ENCODE results near the gene CALML6. TPM values are rescaled to one million over a fixed set of nuclear protein-coding genes. Genes with fewer than 3 reads are reported as not detected.

CALML6 gene
- total and polyA plus RNA-seq, 2 of the 4 experiments (the other 2 are of a cell fraction): 0.91 TPM; not detected in 1

DNA sequence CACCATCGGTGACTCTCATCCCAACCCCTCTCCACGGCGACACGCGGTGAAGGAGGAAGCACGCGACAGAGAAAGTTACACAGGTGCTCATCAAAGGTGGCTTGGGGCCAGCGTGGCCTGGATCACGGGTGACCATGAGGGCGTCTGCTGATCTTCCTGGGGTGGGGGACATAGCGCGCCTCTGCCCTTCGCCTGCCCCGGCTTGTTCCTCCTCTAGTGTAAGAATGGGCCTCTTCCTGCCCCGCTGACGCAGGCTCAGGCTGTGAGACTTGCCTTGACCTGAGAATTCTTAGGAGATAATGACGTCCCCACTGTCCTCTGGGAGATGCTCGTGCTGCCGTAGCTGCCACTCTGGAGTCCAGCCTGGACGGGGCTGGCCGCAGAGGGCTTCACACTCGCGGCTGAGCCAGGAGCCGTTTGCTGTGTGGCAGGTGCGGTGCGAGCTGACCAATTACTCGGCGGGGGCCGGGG is 43.0 kb downstream of the CALML6 start:
- no TSS peak for BruUV-seq (replicated peaks)
- no peak for DNase-seq
- CTCF ChIA-PET: interaction anchor here (0.5 kb wide), 1 partner anchor 37 kb away, joined by 3 read pairs; no protein-coding TSS in a partner anchor

More for the DNA sequence above, 43.0 kb downstream of the CALML6 start:
- Histone ChIP-seq H2BK20ac (ENCODE audit: low read depth, low read length) (no peak overlapping the region), H3K4ac (ENCODE audit: low read depth, low read length) (no peak overlapping the region), H3K27ac (ENCODE audit: insufficient read depth, low read length) (no peak overlapping the region), H4K8ac (ENCODE audit: low read depth in 2 of 2, low read length in 2 of 2) (no peak overlapping the region), H2AFZ (replicated peaks; ENCODE audit: low read length, poor library complexity) (no peak overlapping the region), H2AK9ac (replicated peaks; ENCODE audit: low read depth, low read length, poor library complexity) (no peak overlapping the region), H2BK120ac (ENCODE audit: low read depth, low read length) (no peak overlapping the region), H3K79me1 (ENCODE audit: low read depth in 1 of 2, low read length in 2 of 2) (no peaks in the 10 kb centered on the region), H3K27me3 (ENCODE audit: control insufficient read depth, insufficient read depth, low read length) (peaks cover 35% of the 10 kb centered on the region), H4K5ac (ENCODE audit: low read depth, low read length) (no peak overlapping the region), H3K9me3 (ENCODE audit: control insufficient read depth, insufficient read depth, low read length) (no peaks in the 10 kb centered on the region), H3K14ac (replicated peaks; ENCODE audit: low read depth, low read length) (no peak overlapping the region), H2AK5ac (ENCODE audit: low read depth, low read length) (no peak overlapping the region), H3K18ac (ENCODE audit: low read depth, low read length) (no peak overlapping the region), H2BK5ac (ENCODE audit: low read depth, low read length, poor library complexity, severe bottlenecking) (no peak overlapping the region), H2BK15ac (ENCODE audit: low read depth, low read length) (no peak overlapping the region), H3K9ac (ENCODE audit: low read depth, low read length) (no peak overlapping the region), H4K91ac (ENCODE audit: insufficient read depth, low read depth, low read length) (no peak overlapping the region), H3K36me3 (ENCODE audit: control insufficient read depth, insufficient read depth, low read length) (no peaks in the 10 kb centered on the region), H3K4me3 (ENCODE audit: insufficient read depth, low read depth, low read length) (no peak overlapping the region), H3K56ac (ENCODE audit: extremely low read depth, insufficient read depth, low read length) (no peak overlapping the region), H4K20me1 (ENCODE audit: insufficient read depth, low read length) (no peaks in the 10 kb centered on the region), H3K9me1 (ENCODE audit: insufficient read depth, low read length) (no peaks in the 10 kb centered on the region), H3K23ac (ENCODE audit: low read depth, low read length) (no peak overlapping the region), H3K4me1 (ENCODE audit: control insufficient read depth, insufficient read depth, low read length) (peaks cover 2% of the 10 kb centered on the region; the same call in 1 of the 2 replicates), H3K4me2 (ENCODE audit: low read depth, low read length) (no peak overlapping the region)
- TF ChIP-seq SMC3 (IDR thresholded peaks at IDR 0.05; ENCODE audit: low read depth, low read length): no peak
- TF ChIP-seq CEBPB (IDR thresholded peaks at IDR 0.05; ENCODE audit: low read depth, low read length): no peak
- TF ChIP-seq CHD1 (IDR thresholded peaks at IDR 0.05; ENCODE audit: low read depth, low read length): no peak
- TF ChIP-seq, protein P1, sequence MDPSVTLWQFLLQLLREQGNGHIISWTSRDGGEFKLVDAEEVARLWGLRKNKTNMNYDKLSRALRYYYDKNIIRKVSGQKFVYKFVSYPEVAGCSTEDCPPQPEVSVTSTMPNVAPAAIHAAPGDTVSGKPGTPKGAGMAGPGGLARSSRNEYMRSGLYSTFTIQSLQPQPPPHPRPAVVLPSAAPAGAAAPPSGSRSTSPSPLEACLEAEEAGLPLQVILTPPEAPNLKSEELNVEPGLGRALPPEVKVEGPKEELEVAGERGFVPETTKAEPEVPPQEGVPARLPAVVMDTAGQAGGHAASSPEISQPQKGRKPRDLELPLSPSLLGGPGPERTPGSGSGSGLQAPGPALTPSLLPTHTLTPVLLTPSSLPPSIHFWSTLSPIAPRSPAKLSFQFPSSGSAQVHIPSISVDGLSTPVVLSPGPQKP (IDR thresholded peaks at IDR 0.05; ENCODE audit: borderline replicate concordance, low read depth, low read length): no peak
- TF ChIP-seq RFX5 (IDR thresholded peaks at IDR 0.05; ENCODE audit: low read depth, low read length): no peak
- TF ChIP-seq, protein P2, sequence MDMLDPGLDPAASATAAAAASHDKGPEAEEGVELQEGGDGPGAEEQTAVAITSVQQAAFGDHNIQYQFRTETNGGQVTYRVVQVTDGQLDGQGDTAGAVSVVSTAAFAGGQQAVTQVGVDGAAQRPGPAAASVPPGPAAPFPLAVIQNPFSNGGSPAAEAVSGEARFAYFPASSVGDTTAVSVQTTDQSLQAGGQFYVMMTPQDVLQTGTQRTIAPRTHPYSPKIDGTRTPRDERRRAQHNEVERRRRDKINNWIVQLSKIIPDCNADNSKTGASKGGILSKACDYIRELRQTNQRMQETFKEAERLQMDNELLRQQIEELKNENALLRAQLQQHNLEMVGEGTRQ (IDR thresholded peaks at IDR 0.05; ENCODE audit: low read depth, low read length): no peak
- no peak for TF ChIP-seq NFE2L2 (IDR thresholded peaks at IDR 0.05; ENCODE audit: low read depth, low read length)
- TF ChIP-seq, protein P3, sequence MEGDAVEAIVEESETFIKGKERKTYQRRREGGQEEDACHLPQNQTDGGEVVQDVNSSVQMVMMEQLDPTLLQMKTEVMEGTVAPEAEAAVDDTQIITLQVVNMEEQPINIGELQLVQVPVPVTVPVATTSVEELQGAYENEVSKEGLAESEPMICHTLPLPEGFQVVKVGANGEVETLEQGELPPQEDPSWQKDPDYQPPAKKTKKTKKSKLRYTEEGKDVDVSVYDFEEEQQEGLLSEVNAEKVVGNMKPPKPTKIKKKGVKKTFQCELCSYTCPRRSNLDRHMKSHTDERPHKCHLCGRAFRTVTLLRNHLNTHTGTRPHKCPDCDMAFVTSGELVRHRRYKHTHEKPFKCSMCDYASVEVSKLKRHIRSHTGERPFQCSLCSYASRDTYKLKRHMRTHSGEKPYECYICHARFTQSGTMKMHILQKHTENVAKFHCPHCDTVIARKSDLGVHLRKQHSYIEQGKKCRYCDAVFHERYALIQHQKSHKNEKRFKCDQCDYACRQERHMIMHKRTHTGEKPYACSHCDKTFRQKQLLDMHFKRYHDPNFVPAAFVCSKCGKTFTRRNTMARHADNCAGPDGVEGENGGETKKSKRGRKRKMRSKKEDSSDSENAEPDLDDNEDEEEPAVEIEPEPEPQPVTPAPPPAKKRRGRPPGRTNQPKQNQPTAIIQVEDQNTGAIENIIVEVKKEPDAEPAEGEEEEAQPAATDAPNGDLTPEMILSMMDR (conservative IDR thresholded peaks at IDR 0.05; ENCODE audit: low read depth, low read length): no peak
- TF ChIP-seq POLR2A (IDR thresholded peaks at IDR 0.05; ENCODE audit: low read depth, low read length): no peak
- no peak for TF ChIP-seq RCOR1 (IDR thresholded peaks at IDR 0.05; ENCODE audit: insufficient replicate concordance, low read length)
- no peak for TF ChIP-seq BHLHE40 (IDR thresholded peaks at IDR 0.05; ENCODE audit: low read depth, low read length)
- POLR2A ChIA-PET (ENCODE audit: unreplicated experiment): no interaction called here
- in situ Hi-C loops (cut with MboI; ENCODE audit: low sequenced_read_pairs) (loop anchor here (10.0 to 25.0 kb wide), 2 partner anchors 87 to 404 kb away; no protein-coding TSS in a partner anchor), intact Hi-C loops (cut with micrococcal nuclease) (no loop called here), dilution Hi-C loops (cut with HindIII; ENCODE audit: low sequenced_read_pairs, unreplicated experiment) (no loop called here)
- 82% methylated on average over 15 of the region's 29 CpGs; no CpG with 5 or more reads in 1 of the 2 experiments for WGBS, 2 experiments (ENCODE audit: extremely low coverage in 2 of 2, insufficient read length in 1 of 2)
- no peak for ATAC-seq (ENCODE audit: low read depth)

Measured in IMR-90 (cell line).